K562 (cell line): ENCODE measurements around the gene PPP1R14B. TPM values are rescaled to one million over a fixed set of nuclear protein-coding genes. Genes with fewer than 3 reads are reported as not detected.

Source experiments
- CEBPB ChIP-seq: fragments of 450-650 bp; IDR thresholded peaks from 2 replicates; pipeline ENCODE4 v1.6.1; 2016; ENCODE audit warnings: missing genetic modification characterization, missing compliant biosample characterization
- DEAF1 ChIP-seq: fragments of 450-650 bp; formaldehyde crosslinking; IDR thresholded peaks from 2 replicates; pipeline ENCODE4 v1.4.0; 2020; ENCODE audit warnings: mild to moderate bottlenecking, moderate library complexity
- GTF2F1 ChIP-seq: IDR thresholded peaks from 2 replicates; pipeline ENCODE4 v1.6.1; 2011; ENCODE audit warnings: low read depth, low read length, improper control_type of control experiment
- HDGF ChIP-seq: fragments of 450-650 bp; IDR thresholded peaks from 2 replicates; pipeline ENCODE4 v1.6.1; 2016
- HMGXB4 ChIP-seq: sonication (generic); formaldehyde crosslinking; IDR thresholded peaks from 2 replicates; pipeline ENCODE4 v1.8.1; 2023; ENCODE audit warnings: mild to moderate bottlenecking, missing genetic modification reagents
- MLLT1 ChIP-seq, 2 experiments: fragments of 450-650 bp; IDR thresholded peaks; 2 replicates each; pipeline ENCODE4 v1.6.1; 2016
- NCOA4 ChIP-seq: fragments of 450-650 bp; IDR thresholded peaks from 2 replicates; pipeline ENCODE4 v1.6.1; 2018; ENCODE audit warnings: mild to moderate bottlenecking; ENCODE audit not compliant: partially characterized antibody
- NCOA6 ChIP-seq: fragments of 450-650 bp; IDR thresholded peaks from 2 replicates; pipeline ENCODE4 v1.6.1; 2017; ENCODE audit warnings: mild to moderate bottlenecking
- NELFE ChIP-seq: IDR thresholded peaks from 2 replicates; pipeline ENCODE4 v1.6.1; 2011; ENCODE audit warnings: mild to moderate bottlenecking; ENCODE audit not compliant: insufficient read depth, insufficient read length
- PHF20 ChIP-seq: fragments of 450-650 bp; IDR thresholded peaks from 2 replicates; pipeline ENCODE4 v1.6.1; 2018; ENCODE audit not compliant: partially characterized antibody
- PPARD ChIP-seq: fragments of 250-450 bp; sonication (Bioruptor Pico); IDR thresholded peaks from 2 replicates; pipeline ENCODE4 v1.8.0; 2022; ENCODE audit warnings: inconsistent platforms, mild to moderate bottlenecking, moderate library complexity
- PRMT5 ChIP-seq: sonication (generic); formaldehyde crosslinking; IDR thresholded peaks from 2 replicates; pipeline ENCODE4 v1.5.0; 2020; ENCODE audit warnings: missing genetic modification reagents
- PRPF4 ChIP-seq: fragments of 200-400 bp; formaldehyde crosslinking; IDR thresholded peaks from one replicate; pipeline ENCODE4 v1.6.1; 2017; ENCODE audit warnings: low read length, low read depth, mild to moderate bottlenecking; ENCODE audit not compliant: insufficient read depth, poor library complexity, severe bottlenecking
- SFPQ ChIP-seq: fragments of 200-400 bp; formaldehyde crosslinking; IDR thresholded peaks from 2 replicates; pipeline ENCODE4 v1.6.1; 2017; ENCODE audit warnings: mild to moderate bottlenecking, low read depth, low read length, moderate library complexity
- STAT5A ChIP-seq: IDR thresholded peaks from 2 replicates; pipeline ENCODE4 v1.6.1; 2012; ENCODE audit warnings: low read length, inconsistent platforms, borderline replicate concordance
- ZNF140 ChIP-seq: fragments of 250-450 bp; sonication (Bioruptor Pico); IDR thresholded peaks from 2 replicates; pipeline ENCODE4 v1.8.0; 2021; ENCODE audit warnings: moderate library complexity, mild to moderate bottlenecking, inconsistent platforms
- ZNF41 ChIP-seq: fragments of 250-450 bp; sonication (Bioruptor Pico); conservative IDR thresholded peaks from 2 replicates; pipeline ENCODE4 v1.4.0; 2020; ENCODE audit warnings: mild to moderate bottlenecking
- ZNF584 ChIP-seq: fragments of 200-800 bp; sonication (Bioruptor generic); IDR thresholded peaks from 2 replicates; pipeline ENCODE4 v1.6.1; 2016; ENCODE audit warnings: low read depth, mild to moderate bottlenecking, missing genetic modification characterization, missing compliant biosample characterization
- polyA plus RNA-seq, 8 experiments: library from polyadenylated mRNA; depleted of rRNA in 4 of 8; stranded (reverse) in 5 of 8; unstranded in 3 of 8; fragments of >200 nt; fragmentation: Nextera tagmentation in 2 of 8; fragmentation: Illumina TruSeq in 1 of 8; extraction: Ambion mirVana in 2 of 8; extraction: Trizol in 1 of 8; gene quantifications; 2 replicates each; pipeline versions ENCODE4 v1.2.1 to v1.2.3, GENCODE V29; 2011 to 2014; ENCODE audit warnings: inconsistent platforms in 1 of 8, missing spikeins in 1 of 8
- total RNA-seq, 7 experiments: library from RNA; depleted of rRNA in 6 of 7; stranded (reverse); fragments of >200 nt in 6 of 7; fragmentation: Illumina TruSeq in 2 of 7; extraction: Trizol in 2 of 7; gene quantifications; 2 replicates each; pipeline versions ENCODE4 v1.2.1 to v1.2.3, GENCODE V29; 2011 to 2021; ENCODE audit warnings: low replicate concordance in 1 of 7
- TF ChIP-seq, protein P1 (sequence below): fragments of 450-650 bp; formaldehyde crosslinking; IDR thresholded peaks from 2 replicates; pipeline ENCODE4 v1.4.0; 2020; ENCODE audit warnings: mild to moderate bottlenecking, mixed read lengths

PPP1R14B gene
- total and polyA plus RNA-seq, 9 of the 15 experiments (the other 6 are each of a cell fraction or from before 2014, with no cell fraction given): 7.7 to 566 (median 212) TPM

DNA sequence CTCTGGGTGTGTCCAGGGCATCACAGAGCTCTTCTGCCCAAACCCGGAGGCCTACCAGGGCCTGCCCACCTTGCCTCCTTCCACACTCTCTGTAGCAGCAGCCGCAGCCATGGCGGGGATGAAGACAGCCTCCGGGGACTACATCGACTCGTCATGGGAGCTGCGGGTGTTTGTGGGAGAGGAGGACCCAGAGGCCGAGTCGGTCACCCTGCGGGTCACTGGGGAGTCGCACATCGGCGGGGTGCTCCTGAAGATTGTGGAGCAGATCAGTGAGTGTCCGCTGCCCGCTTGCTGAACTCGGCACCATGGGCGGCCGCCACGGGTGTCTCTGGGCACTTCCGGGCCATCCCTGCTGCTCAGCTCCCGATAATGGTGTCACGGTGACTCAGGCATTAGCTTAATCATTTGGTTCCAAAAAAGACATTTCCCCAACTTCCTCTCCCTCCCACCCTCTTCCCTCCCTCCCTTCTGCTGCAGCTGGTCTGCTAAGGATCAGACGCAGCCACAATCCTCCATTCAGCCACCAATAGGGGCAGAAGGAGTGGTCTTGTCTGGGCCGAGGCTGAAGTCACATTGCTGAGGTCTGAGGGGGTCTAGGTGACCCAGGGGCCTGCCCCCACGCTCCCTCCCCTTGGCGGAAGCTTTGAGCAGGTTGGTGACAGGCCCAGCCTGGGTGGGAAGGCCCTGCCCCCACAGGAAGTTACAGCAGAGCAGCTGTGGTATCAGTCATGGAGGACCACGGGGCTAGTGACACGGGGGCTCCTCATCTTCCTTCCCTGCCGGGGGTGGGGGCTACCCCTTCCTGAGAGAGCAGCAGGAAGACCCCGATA lies 39.3 kb downstream of the PPP1R14B start (continued):
- TF ChIP-seq PRPF4 (peak; percentile 58), PPARD (CRISPR knock-in tag) (no peak), PRMT5 (CRISPR knock-in tag) (no peak), ZNF140 (CRISPR knock-in tag) (no peak), STAT5A (no peak), NCOA4 (no peak), SFPQ (no peak), DEAF1 (CRISPR knock-in tag) (no peak), CEBPB (tag) (no peak), MLLT1 (IDR thresholded peaks at IDR 0.05) (peak in 1 of 2 experiments; percentile 18; a peak in 2 of 4 replicates), HMGXB4 (CRISPR knock-in tag) (no peak), NCOA6 (no peak), ZNF41 (peak; percentile 72; the same call in 1 of the 2 replicates), GTF2F1 (no peak), PHF20 (no peak), NELFE (no peak), ZNF584 (0 out of 2 replicates have a peak, but pooled peaks have one; percentile 29), HDGF (no peak)
- TF ChIP-seq, protein P1, sequence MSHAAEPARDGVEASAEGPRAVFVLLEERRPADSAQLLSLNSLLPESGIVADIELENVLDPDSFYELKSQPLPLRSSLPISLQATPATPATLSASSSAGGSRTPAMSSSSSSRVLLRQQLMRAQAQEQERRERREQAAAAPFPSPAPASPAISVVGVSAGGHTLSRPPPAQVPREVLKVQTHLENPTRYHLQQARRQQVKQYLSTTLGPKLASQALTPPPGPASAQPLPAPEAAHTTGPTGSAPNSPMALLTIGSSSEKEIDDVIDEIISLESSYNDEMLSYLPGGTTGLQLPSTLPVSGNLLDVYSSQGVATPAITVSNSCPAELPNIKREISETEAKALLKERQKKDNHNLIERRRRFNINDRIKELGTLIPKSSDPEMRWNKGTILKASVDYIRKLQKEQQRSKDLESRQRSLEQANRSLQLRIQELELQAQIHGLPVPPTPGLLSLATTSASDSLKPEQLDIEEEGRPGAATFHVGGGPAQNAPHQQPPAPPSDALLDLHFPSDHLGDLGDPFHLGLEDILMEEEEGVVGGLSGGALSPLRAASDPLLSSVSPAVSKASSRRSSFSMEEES (CRISPR knock-in tag): no peak; the same call in 1 of the 2 replicates
